Ascending aorta (tissue), 2 donors: ENCODE data around the gene MICU1. TPM values are rescaled to one million over a fixed set of nuclear protein-coding genes. Genes with fewer than 3 reads are reported as not detected.

Experiments used
- DNase-seq, 2 donors: peaks; one replicate each; pipeline ENCODE4 v3.0.0-alpha.2; 2019; ENCODE audit warnings: low spot score in 2 of 2
- H3K27ac ChIP-seq, 2 donors: fragments of 200-600 bp; sonication (generic); one replicate each; pipeline ENCODE4 v1.5.1; 2016 to 2017; ENCODE audit warnings: mild to moderate bottlenecking in 1 of 2
- H3K27me3 ChIP-seq: fragments of 200-600 bp; sonication (generic); one replicate; pipeline ENCODE4 v1.5.1; 2017
- H3K36me3 ChIP-seq, 2 donors: fragments of 200-600 bp; sonication (generic); one replicate each; pipeline ENCODE4 v1.5.1; 2016
- H3K4me1 ChIP-seq, 2 donors: fragments of 200-600 bp; sonication (generic); one replicate each; pipeline ENCODE4 v1.5.1; 2016 to 2017; ENCODE audit warnings: mild to moderate bottlenecking in 1 of 2
- H3K4me3 ChIP-seq, 2 donors: fragments of 200-600 bp; sonication (generic); one replicate each; pipeline ENCODE4 v1.5.1; 2016 to 2017; ENCODE audit warnings: mild to moderate bottlenecking in 1 of 2
- H3K9me3 ChIP-seq, 2 donors: fragments of 200-600 bp; sonication (generic); one replicate each; pipeline ENCODE4 v1.5.1; 2016
- intact Hi-C: fragments of 100-400 bp; cut with DNase I; formaldehyde crosslinking; loops from one replicate; pipeline ENCODE4 v1.15.1; 2023
- total RNA-seq: library from RNA; depleted of rRNA; stranded (reverse); fragments of >200 nt; gene quantifications from one replicate; pipeline ENCODE4 v1.1.0, GENCODE V29; 2016
- TF ChIP-seq, protein P1 (sequence below), 3 experiments: fragments of 200-600 bp in 2 of 3; fragments of 450-650 bp in 1 of 3; sonication (generic) in 2 of 3; IDR thresholded peaks; one replicate each; pipeline ENCODE4 v1.5.1; 2016 to 2019; ENCODE audit warnings: antibody characterized with exemption in 3 of 3, mild to moderate bottlenecking in 1 of 3, moderate library complexity in 1 of 3

Gene MICU1
- total RNA-seq, 1 donor from 2014 or later: 18.9 TPM

DNA sequence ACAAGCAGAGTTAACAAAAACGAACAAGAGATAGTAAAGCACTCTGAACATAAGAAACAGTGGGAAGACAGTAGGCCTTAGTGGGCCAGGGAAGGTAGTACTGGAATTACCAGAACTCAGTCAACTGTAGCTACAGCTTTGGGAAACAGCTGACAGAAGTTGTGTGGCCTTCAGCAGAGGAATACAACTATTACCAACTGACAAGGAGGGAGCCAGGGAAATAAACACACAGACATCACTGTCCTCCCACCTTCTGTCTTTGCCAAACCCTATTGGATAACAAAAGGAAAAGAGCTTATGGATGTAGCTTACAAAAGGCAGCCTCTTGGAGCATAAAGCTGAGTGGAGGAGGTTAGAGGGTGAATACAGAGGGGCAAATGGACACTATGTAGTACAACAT is 15.4 kb downstream of the MICU1 start:
- Histone ChIP-seq H3K36me3 (no peaks in the 10 kb centered on the region), H3K4me1 (no peaks in the 10 kb centered on the region), H3K9me3 (no peaks in the 10 kb centered on the region), H3K4me3 (no peak overlapping the region), H3K27ac (no peak overlapping the region), H3K27me3 (no peaks in the 10 kb centered on the region)
- TF ChIP-seq, protein P1, sequence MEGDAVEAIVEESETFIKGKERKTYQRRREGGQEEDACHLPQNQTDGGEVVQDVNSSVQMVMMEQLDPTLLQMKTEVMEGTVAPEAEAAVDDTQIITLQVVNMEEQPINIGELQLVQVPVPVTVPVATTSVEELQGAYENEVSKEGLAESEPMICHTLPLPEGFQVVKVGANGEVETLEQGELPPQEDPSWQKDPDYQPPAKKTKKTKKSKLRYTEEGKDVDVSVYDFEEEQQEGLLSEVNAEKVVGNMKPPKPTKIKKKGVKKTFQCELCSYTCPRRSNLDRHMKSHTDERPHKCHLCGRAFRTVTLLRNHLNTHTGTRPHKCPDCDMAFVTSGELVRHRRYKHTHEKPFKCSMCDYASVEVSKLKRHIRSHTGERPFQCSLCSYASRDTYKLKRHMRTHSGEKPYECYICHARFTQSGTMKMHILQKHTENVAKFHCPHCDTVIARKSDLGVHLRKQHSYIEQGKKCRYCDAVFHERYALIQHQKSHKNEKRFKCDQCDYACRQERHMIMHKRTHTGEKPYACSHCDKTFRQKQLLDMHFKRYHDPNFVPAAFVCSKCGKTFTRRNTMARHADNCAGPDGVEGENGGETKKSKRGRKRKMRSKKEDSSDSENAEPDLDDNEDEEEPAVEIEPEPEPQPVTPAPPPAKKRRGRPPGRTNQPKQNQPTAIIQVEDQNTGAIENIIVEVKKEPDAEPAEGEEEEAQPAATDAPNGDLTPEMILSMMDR (IDR thresholded peaks at IDR 0.05): no peak
- DNase-seq: no peak
- intact Hi-C loops: no loop called here

DNA sequence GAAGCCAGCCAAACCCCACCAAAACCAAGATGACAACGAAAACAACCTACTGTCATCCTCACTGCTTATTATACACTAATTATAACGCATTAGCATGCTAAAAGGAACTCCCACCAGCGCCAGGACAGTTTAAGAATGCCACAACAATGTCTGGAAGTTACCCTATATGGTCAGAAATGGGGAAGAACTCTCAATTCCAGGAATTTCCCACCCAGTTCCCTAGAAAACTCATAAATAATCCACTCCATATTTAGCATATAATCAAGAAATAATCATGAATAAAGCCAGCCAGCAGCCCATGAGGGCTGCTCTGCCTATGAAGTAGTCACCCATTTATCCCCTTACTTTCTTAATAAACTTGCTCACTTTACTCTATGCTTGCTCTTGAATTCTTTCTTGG is 20.8 kb downstream of the MICU1 start:
- intact Hi-C loops: no loop called here
- H3K9me3 ChIP-seq: no peaks in the 10 kb centered on the region
- TF ChIP-seq, protein P1 (IDR thresholded peaks at IDR 0.05): no peak
- no peaks in the 10 kb centered on the region for H3K27me3 ChIP-seq
- no peaks in the 10 kb centered on the region for H3K36me3 ChIP-seq
- no peaks in the 10 kb centered on the region for H3K4me1 ChIP-seq
- no peak for DNase-seq
- no peak overlapping the region for H3K4me3 ChIP-seq
- no peak overlapping the region for H3K27ac ChIP-seq

DNA sequence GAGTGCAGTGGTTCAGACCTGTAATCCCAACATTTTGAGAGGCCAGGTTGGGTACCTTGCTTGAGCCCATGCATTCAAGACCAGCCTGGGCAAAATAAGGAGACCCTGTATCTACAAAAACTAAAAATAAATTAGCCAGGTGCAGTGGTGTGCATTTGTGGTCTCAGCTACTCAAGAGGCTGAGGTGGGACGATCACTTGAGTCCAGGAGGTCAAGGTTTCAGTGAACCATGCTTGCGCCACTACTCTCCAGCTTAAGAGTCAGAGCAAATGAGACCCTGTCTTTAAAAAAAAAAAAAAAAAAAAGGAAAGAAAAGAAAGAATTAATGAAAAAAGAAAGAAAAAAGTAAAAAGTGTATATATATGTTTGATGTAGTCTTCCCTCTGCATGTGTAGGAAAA is 24.7 kb downstream of the MICU1 start:
- TF ChIP-seq, protein P1 (IDR thresholded peaks at IDR 0.05): no peak
- no peaks in the 10 kb centered on the region for H3K36me3 ChIP-seq
- H3K4me1 ChIP-seq: no peaks in the 10 kb centered on the region
- H3K9me3 ChIP-seq: no peaks in the 10 kb centered on the region
- no peak overlapping the region for H3K4me3 ChIP-seq
- H3K27ac ChIP-seq: no peak overlapping the region
- no peaks in the 10 kb centered on the region for H3K27me3 ChIP-seq
- intact Hi-C loops: no loop called here
- DNase-seq: no peak

DNA sequence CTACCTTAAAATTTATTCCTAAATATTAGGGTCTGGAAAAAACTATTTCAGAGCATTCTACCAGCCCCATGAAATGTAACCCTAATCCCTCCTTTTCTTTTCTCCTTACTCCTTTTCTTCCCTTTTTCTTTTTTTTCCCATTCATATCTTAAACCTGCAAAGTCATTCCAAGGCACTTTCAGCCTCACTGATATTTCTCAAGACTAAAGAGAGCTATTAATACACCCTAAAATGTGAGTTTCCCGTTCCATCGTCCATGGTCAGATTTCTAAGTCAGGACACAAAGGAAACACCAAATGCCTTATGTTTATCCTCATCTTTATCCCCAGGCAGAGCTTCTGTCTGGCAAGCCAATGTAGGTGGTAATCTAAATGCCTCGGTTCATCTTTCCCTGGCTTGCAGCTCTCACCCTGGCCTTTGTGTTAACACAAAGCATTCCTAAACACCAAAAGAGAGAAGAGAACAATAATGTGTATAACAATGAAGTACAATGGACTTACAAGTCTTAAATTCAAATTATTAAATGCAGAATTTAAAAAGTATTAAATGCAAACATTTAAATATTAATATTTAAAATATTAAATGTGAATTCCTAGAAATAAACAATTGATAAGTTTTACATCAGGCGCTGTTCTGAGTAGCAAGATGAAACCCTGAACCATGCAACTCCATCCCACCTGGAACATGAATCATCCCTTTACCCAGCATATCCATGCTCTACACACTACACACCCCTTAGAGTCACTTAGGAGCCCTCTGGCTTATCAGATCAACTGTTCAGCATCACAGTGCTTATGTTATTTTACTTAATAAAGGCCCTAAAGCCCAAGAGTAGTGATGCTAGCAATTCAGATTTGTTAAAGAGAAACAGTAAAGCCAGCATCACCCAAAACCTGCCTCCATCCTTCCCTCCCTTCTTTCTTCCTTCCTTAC is 26.8 kb downstream of the MICU1 start:
- TF ChIP-seq, protein P1 (IDR thresholded peaks at IDR 0.05): no peak
- intact Hi-C loops: no loop called here
- no peaks in the 10 kb centered on the region for H3K36me3 ChIP-seq
- H3K4me3 ChIP-seq: no peak overlapping the region
- H3K27me3 ChIP-seq: no peaks in the 10 kb centered on the region
- no peaks in the 10 kb centered on the region for H3K9me3 ChIP-seq
- DNase-seq: no peak
- H3K27ac ChIP-seq: no peak overlapping the region
- no peaks in the 10 kb centered on the region for H3K4me1 ChIP-seq

DNA sequence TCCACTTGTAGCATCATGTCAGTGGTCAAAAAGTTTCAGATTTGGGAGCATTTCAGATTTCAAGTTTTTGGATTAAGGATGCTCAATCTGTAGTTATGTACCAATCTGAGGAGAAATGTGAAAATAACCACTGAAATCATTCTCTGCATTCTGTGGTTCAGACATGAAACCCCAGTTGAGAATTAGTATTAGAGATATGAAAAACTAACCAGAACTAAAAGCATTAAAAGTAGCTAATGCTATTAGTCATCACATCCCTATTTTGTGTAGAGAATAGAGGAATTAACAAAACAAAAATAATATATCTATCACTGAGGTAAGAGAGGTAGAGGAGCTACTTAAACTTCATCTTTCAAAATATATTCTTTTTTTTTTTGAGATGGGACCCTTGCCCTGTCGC is 28.0 kb downstream of the MICU1 start:
- Histone ChIP-seq H3K4me3 (no peak overlapping the region), H3K4me1 (no peaks in the 10 kb centered on the region), H3K36me3 (no peaks in the 10 kb centered on the region), H3K9me3 (no peaks in the 10 kb centered on the region), H3K27ac (no peak overlapping the region), H3K27me3 (no peaks in the 10 kb centered on the region)
- intact Hi-C loops: no loop called here
- TF ChIP-seq, protein P1 (IDR thresholded peaks at IDR 0.05): no peak
- no peak for DNase-seq
